Suprapubic skin (tissue), 4 donors: Measurements from ENCODE around the gene LENG8. TPM values are rescaled to one million over a fixed set of nuclear protein-coding genes. Genes with fewer than 3 reads are reported as not detected.
"Not testable (repeated sequence)": the region's sequence is repeated elsewhere in the genome, so short reads cannot be mapped to it uniquely, and the experiment has no call there.

Experiments
- DNase-seq, 2 donors: peaks; one replicate each; pipeline ENCODE4 v3.0.0-alpha.2; 2019; ENCODE audit warnings: low spot score in 2 of 2
- H3K27ac ChIP-seq: fragments of 200-600 bp; sonication (generic); one replicate; pipeline ENCODE4 v1.5.1; 2019
- H3K27me3 ChIP-seq: fragments of 200-600 bp; sonication (generic); one replicate; pipeline ENCODE4 v1.5.1; 2019
- H3K36me3 ChIP-seq: fragments of 200-600 bp; sonication (generic); one replicate; pipeline ENCODE4 v1.5.1; 2019
- H3K4me1 ChIP-seq: fragments of 200-600 bp; sonication (generic); one replicate; pipeline ENCODE4 v1.5.1; 2019
- H3K4me3 ChIP-seq: fragments of 200-600 bp; sonication (generic); one replicate; pipeline ENCODE4 v1.5.1; 2019; ENCODE audit warnings: mild to moderate bottlenecking
- H3K9me3 ChIP-seq: fragments of 200-600 bp; sonication (generic); one replicate; pipeline ENCODE4 v1.5.1; 2019
- EP300 ChIP-seq: sonication (generic); formaldehyde crosslinking; IDR thresholded peaks from one replicate; pipeline ENCODE4 v1.6.1; 2017; ENCODE audit warnings: antibody characterized with exemption
- POLR2A ChIP-seq, 2 donors: fragments of 450-650 bp; IDR thresholded peaks; one replicate each; pipeline ENCODE4 v1.6.1; 2017; ENCODE audit warnings: antibody characterized with exemption in 2 of 2, mild to moderate bottlenecking in 2 of 2, moderate library complexity in 2 of 2
- POLR2AphosphoS5 ChIP-seq, 3 donors: sonication (generic); formaldehyde crosslinking; IDR thresholded peaks; one replicate each; pipeline ENCODE4 v1.6.1; 2017; ENCODE audit warnings: antibody characterized with exemption in 3 of 3
- WGBS: methylation state at CpG from one replicate; pipeline ENCODE4 v1.1.5; 2018; 5-methylcytosine and 5-hydroxymethylcytosine counted together
- total RNA-seq, 4 donors: library from RNA; depleted of rRNA; stranded (reverse); fragments of >200 nt; gene quantifications; one replicate each; pipeline ENCODE4 v1.1.0, GENCODE V29; 2016
- TF ChIP-seq, protein P1 (sequence below), 2 donors: fragments of 200-600 bp in 1 of 2; fragments of 450-650 bp in 1 of 2; sonication (generic) in 1 of 2; IDR thresholded peaks; one replicate each; pipeline ENCODE4 v1.5.1; 2016 to 2019; ENCODE audit warnings: antibody characterized with exemption in 2 of 2, mild to moderate bottlenecking in 1 of 2, moderate library complexity in 1 of 2

LENG8 gene
- total RNA-seq, 4 donors from 2014 or later = 80.4 to 410 (median 124) TPM

DNA sequence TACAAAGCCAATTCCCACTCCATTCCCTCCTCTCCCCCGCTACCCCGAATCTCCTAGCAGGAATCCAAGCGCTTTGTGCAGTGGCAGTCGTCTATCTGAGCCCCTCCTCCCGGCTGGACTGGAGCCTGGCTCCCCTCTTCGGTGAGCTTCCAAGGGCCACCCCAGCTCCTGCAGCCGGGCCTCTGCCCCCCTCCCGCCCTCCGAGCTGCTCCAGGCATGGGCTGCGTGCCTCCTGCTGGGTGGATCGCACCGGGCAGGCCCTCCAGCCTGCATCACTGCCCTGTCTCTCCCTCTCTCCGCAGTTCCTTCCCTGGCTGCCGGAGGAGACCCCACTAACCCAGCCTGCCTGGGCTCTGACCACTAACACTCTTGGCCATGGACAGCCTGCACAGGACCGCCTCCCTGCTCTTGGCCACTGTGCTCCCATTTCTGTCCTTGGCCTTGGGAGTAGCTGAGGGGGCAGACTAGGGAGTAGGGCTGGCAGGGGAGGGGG is 12.9 kb upstream of the LENG8 start:
- no peak overlapping the region for H3K27ac ChIP-seq

DNA sequence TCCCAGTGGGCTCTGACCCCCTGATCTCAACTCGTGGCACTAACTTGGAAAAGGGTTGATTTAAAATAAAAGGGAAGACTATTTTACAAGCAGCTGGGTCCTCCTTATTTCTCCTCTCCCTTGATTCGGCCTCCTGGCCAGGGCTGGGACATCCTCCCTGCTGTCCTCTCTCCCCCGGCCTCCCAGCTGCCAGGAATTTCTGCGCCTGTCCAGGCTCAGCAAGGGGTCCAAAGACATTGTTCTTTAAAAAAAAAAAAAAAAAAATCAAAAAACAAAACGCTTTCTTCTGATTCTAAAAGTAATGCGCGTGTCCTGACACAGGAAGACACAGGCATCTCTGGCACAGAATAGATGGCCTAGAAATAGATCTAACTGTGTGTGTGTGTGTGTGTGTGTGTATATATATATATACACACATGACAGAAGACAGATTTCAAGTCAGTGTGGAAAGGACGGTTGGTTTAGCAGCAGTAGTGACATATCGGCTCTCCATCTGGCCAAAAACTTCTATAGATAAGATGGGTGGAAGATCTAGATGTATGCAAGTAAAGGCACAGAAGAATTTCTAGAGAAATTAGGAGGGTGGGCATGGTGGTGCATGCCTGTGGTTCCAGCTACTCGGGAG is 12.3 kb upstream of the LENG8 start:
- no peaks in the 10 kb centered on the region for H3K36me3 ChIP-seq
- H3K9me3 ChIP-seq = no peaks in the 10 kb centered on the region
- peaks cover 16% of the 10 kb centered on the region for H3K4me1 ChIP-seq
- 82% methylated on average over 10 of the region's 10 CpGs for whole genome bisulfite sequencing
- TF ChIP-seq, protein P1, sequence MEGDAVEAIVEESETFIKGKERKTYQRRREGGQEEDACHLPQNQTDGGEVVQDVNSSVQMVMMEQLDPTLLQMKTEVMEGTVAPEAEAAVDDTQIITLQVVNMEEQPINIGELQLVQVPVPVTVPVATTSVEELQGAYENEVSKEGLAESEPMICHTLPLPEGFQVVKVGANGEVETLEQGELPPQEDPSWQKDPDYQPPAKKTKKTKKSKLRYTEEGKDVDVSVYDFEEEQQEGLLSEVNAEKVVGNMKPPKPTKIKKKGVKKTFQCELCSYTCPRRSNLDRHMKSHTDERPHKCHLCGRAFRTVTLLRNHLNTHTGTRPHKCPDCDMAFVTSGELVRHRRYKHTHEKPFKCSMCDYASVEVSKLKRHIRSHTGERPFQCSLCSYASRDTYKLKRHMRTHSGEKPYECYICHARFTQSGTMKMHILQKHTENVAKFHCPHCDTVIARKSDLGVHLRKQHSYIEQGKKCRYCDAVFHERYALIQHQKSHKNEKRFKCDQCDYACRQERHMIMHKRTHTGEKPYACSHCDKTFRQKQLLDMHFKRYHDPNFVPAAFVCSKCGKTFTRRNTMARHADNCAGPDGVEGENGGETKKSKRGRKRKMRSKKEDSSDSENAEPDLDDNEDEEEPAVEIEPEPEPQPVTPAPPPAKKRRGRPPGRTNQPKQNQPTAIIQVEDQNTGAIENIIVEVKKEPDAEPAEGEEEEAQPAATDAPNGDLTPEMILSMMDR (IDR thresholded peaks at IDR 0.05) = no peak
- no peak for TF ChIP-seq EP300
- TF ChIP-seq POLR2A (IDR thresholded peaks at IDR 0.05) = no peak
- no peak for TF ChIP-seq POLR2AphosphoS5 (IDR thresholded peaks at IDR 0.05)
- DNase-seq = no peak
- no peak overlapping the region for H3K4me3 ChIP-seq
- no peak overlapping the region for H3K27ac ChIP-seq
- H3K27me3 ChIP-seq = no peaks in the 10 kb centered on the region

More for the DNA sequence above, 12.9 kb upstream of the LENG8 start:
- peaks cover 22% of the 10 kb centered on the region for H3K4me1 ChIP-seq
- H3K27me3 ChIP-seq = no peaks in the 10 kb centered on the region
- no peak overlapping the region for H3K4me3 ChIP-seq
- H3K36me3 ChIP-seq = no peaks in the 10 kb centered on the region
- no peak for DNase-seq
- WGBS = 42% methylated on average over 10 of the region's 15 CpGs
- no peaks in the 10 kb centered on the region for H3K9me3 ChIP-seq
- no peak for TF ChIP-seq POLR2A (IDR thresholded peaks at IDR 0.05)
- TF ChIP-seq, protein P1 (IDR thresholded peaks at IDR 0.05) = no peak
- TF ChIP-seq EP300 = no peak
- TF ChIP-seq POLR2AphosphoS5 (IDR thresholded peaks at IDR 0.05) = no peak

DNA sequence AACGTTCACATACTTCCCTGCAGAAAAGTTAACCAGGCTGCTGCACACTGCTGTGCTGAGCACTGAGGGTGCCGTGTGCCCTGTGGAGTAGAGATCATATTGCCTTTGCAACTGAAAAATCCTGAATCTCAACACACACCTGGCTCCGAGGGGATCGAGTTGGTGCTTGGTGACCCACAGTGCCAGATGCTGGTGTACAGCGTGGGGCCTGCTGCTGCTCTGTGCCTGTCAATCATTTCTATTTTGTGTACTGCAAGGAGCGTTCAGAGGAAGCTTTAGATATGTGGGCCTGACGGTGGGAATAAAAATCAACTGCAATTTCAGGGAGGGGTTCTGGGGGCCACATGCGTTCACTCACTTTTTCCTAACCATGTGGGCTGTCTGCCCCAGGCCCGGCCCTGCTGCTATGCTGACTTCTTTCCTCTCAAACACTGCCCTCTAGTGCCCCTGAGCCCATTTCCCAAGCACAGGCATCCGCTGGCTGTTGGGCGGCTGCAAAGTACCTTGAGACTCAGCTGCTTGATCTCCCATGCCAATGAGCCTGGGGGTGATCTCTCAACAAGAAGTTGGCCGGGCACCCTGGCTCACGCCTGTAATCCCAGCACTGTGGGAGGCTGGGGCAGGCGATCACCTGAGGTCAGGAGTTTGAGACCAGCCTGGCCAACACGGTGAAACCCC is 9.7 kb upstream of the LENG8 start:
- WGBS = 59% methylated on average over 14 of the region's 15 CpGs
- H3K27me3 ChIP-seq = no peaks in the 10 kb centered on the region
- DNase-seq = peak in 1 of 2 donors; percentile 71

DNA sequence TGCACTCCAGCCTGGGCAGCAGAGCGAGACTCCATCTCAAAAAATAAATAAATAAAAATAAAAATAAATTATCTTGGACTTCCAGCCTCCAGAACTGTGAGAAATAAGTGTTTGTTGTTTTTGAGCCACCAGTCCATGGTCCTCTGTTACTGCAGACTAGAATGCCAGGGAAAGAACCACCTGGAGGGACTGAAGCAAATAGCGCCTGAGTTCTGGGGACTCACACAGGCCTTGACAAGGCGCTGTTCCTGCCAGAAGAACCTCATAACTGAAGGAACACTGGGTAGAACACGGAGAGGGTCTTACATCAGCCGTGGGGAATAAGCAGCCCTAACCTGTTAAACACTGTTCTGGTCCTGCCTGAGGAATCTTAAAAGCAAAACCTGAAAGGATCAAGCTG is 8.4 kb upstream of the LENG8 start:
- DNase-seq = no peak
- H3K9me3 ChIP-seq = no peaks in the 10 kb centered on the region
- no peaks in the 10 kb centered on the region for H3K27me3 ChIP-seq
- H3K27ac ChIP-seq = no peak overlapping the region
- peaks cover 15% of the 10 kb centered on the region for H3K36me3 ChIP-seq
- H3K4me1 ChIP-seq = peaks cover 10% of the 10 kb centered on the region
- WGBS = 82% methylated on average over 5 of the region's 5 CpGs
- H3K4me3 ChIP-seq = no peak overlapping the region
- no peak for TF ChIP-seq EP300
- no peak for TF ChIP-seq POLR2A (IDR thresholded peaks at IDR 0.05)
- no peak for TF ChIP-seq POLR2AphosphoS5 (IDR thresholded peaks at IDR 0.05)
- TF ChIP-seq, protein P1 (IDR thresholded peaks at IDR 0.05) = no peak

More for the DNA sequence above, 9.7 kb upstream of the LENG8 start:
- Histone ChIP-seq H3K4me3 (no peak overlapping the region), H3K36me3 (peaks cover 7% of the 10 kb centered on the region), H3K9me3 (no peaks in the 10 kb centered on the region), H3K4me1 (peaks cover 16% of the 10 kb centered on the region), H3K27ac (no peak overlapping the region)
- TF ChIP-seq POLR2AphosphoS5 (IDR thresholded peaks at IDR 0.05) (no peak), EP300 (no peak), POLR2A (IDR thresholded peaks at IDR 0.05) (no peak)
- TF ChIP-seq, protein P1 (IDR thresholded peaks at IDR 0.05) = peak in 1 of 2 donors; percentile 38

DNA sequence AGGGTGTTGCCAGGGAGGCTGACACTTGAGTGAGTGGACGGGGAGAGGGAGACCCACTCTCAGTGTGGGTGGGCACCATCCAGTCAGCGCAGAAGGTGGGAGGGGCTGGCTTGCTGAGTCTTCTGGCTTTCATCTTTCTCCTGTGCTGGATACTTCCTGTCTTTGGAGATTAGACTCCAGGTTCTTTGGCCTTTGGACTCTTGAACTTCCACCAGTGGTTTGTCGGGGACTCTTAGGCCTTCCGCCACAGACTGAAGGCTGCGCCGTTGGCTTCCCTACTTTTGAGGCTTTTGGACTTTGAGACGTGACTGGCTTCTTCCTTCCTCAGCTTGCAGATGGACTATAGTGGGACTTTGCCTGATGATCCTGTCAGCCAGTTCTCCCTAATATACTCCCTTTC is 4.3 kb upstream of the LENG8 start:
- 87% methylated on average over 7 of the region's 7 CpGs for WGBS

DNA sequence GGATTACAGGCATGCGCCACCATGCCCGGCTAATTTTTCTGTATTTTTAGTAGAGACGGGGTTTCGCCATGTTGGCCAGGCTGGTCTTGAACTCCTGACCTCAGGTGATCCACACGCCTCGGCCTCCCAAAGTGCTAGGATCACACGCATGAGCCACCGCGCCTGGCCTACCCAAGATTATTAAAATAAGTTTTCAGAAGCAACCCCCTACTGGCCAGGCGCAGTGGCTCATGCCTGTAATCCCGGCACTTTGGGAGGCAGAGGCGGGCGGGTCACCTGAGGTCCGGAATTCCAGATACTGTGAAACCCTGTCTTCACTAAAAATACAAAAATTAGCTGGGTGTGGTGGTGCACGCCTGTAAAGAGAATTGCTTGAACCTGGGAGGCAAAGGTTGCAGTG is 2.6 kb upstream of the LENG8 start:
- DNase-seq, H3K27me3 ChIP-seq, H3K4me3 ChIP-seq, H3K9me3 ChIP-seq, H3K27ac ChIP-seq: not testable (repeated sequence)
- H3K4me1 ChIP-seq = peaks cover 38% of the 10 kb centered on the region
- H3K36me3 ChIP-seq = peaks cover 21% of the 10 kb centered on the region
- 81% methylated on average over 15 of the region's 15 CpGs for WGBS

More for the DNA sequence above, 4.3 kb upstream of the LENG8 start:
- Histone ChIP-seq H3K4me3 (no peak overlapping the region), H3K27me3 (no peaks in the 10 kb centered on the region), H3K36me3 (peaks cover 16% of the 10 kb centered on the region), H3K9me3 (no peaks in the 10 kb centered on the region), H3K4me1 (peaks cover 22% of the 10 kb centered on the region), H3K27ac (no peak overlapping the region)
- no peak for DNase-seq
- TF ChIP-seq EP300 = no peak
- no peak for TF ChIP-seq POLR2AphosphoS5 (IDR thresholded peaks at IDR 0.05)
- TF ChIP-seq, protein P1 (IDR thresholded peaks at IDR 0.05) = no peak
- TF ChIP-seq POLR2A (IDR thresholded peaks at IDR 0.05) = no peak
